Endometrial microvascular endothelial cells (primary cell): ENCODE results near the gene KERA. TPM values are rescaled to one million over a fixed set of nuclear protein-coding genes. Genes with fewer than 3 reads are reported as not detected.

Experiments used
- in situ Hi-C: cut with HindIII; loops from 2 replicates; pipeline ENCODE4 v1.10.0; 2017; ENCODE audit warnings: low sequenced_read_pairs, low pct_unique_long_range_greater_than_20kb; ENCODE audit errors: inconsistent ontology term
- total RNA-seq: library from RNA; depleted of rRNA; stranded (reverse); fragments of >200 nt; gene quantifications from one replicate; pipeline ENCODE4 v1.2.3, GENCODE V29; 2015; ENCODE audit errors: inconsistent ontology term

The KERA gene
- total RNA-seq, 1 donor from 2014 or later, result not detected

GRCh38 chr12:91021076-91021475, 36.7 kb downstream of the KERA start:
- in situ Hi-C loops, result no loop called here

DNA sequence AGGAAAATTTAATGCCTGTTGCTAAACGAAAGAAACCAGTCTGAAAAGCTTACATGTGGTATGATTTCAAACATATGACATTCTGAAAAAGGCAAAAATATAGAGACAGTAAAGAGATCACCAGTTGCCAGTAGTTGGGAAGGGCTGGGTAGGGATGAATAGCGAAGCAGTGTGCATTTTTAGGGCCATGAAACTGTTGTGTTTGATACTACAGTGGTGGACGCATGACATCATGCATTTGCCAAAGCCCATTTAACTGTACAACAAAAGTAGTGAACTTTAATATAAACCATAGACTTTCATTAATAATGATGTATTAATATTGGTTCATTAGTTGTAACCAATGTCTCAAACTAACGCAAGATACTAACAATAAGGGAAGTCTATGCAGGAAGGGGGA, 38.4 kb downstream of the KERA start:
- in situ Hi-C loops, result no loop called here

DNA sequence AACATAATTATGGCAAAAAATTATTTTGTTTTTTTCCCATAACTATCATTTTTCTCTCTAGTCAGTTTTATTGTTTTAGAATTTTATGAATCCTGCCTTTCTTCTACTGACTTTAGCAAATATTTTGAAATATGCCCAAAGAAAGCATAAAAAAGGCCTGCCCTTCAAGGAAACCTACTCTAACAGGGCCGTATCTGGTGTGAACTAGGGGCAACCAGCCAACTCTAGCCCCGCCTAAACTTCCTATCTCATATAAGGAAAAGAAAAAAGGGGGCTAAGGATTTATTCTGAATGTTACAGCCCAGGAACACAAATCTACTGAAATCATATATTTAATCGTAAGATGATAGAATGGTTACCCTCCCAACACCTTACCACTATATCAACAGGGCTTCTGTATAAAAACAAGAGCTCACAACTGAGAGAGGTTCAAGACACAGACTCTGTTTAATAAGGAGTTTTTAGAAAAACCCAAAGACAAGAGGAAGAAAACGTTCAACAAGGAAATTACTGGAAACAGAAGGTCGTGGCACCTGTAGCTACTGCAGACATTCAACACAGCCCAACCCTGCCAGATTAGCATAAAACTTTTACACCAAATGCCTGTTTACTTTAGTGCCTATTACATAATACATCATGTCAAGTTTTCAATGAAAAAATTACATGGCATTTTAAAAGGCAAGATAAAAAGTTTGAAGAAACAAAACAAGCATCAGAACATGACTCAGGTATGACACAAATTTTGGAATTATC, 40.1 kb downstream of the KERA start:
- in situ Hi-C loops, result no loop called here

DNA sequence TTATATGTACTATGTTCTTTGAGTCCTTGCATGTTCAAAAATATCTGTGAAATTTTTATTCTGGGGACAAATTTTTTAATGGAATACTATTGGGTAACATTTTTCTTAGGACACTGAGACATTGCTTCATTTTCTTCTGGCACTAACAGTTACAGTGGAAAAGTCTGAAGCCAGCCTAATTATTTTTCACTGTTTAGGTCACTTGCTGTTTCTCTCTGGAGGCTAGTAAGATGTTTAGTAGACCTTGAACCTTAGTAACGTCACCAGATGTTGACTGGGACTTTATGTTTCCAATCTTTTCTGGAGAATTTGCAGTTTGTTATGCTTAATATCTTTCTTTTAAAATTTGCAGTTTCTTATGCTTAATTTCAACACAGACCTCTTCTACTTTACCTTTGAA, 40.8 kb downstream of the KERA start:
- in situ Hi-C loops, result no loop called here

DNA sequence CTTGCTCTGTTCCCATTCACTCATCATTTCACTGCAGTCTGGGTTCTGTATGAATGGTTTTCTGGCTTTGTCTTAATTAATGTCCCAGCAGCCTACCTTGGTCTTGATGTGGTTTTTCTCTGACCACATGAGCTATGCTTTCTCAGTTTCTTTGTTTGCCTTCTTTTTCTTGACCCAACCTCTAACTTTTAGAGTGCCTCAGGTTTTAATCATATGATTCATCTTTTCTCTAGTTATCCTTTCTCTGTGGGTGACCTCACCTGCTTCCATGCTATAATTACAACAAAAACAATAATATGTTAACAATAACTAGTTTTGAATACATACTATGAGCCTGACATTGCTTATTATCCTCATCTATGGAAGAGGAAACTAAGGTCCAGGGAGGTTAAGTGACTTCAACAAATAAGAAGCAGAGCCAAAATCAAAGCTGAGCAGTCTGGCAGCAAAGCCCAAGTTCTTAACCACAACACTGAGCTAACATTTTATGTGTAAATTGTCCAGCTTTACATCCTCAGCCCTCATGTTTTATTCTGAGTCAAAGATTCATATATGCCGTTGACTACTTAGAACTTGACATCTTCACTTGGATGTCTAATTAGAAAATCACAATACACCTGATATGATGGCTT, 48.4 kb downstream of the KERA start:
- in situ Hi-C loops, result no loop called here

GRCh38 chr12:91007531-91008290, 50.1 kb downstream of the KERA start:
- in situ Hi-C loops, result no loop called here

DNA sequence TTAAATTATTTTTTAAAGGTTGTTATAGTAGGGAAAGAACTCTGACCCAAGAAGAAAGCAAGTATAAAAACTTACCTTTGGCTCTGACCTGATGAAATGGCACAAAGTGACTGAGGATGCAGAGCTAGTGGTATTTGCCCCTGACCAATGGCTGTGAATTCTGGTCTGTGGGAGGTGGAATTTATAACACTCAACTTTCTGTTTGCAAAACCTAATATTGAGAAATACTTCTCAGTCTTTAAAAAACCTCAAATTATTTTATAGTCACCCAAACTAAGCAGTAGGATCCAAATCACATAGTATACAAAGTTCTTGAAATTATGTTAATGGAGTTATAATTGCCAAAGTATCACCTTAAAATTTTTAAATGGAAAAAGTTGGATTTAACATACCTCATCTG, 53.0 kb downstream of the KERA start, which contains the start of gene EPYC:
EPYC (minus strand) TSS at position 101 of the 400 bp plus-strand sequence. CDS start 2,407 bp downstream, outside the sequence.
- in situ Hi-C loops, result no loop called here

- in situ Hi-C loops, result no loop called here
Observed at GRCh38 chr12:91003737-91004136, 54.1 kb downstream of the KERA start.

GRCh38 chr12:91001306-91001705, 56.5 kb downstream of the KERA start:
- in situ Hi-C loops, result no loop called here

Other genes with a start within 250 kb of the KERA start
- gene CCER1, start 102.8 kb downstream of the KERA start, total RNA-seq, result not detected
- not detected for gene EPYC, start 53.1 kb downstream of the KERA start, total RNA-seq
- 1.9 TPM for gene LUM, start 53.5 kb upstream of the KERA start, total RNA-seq
- not detected for gene DCN, start 124.8 kb upstream of the KERA start, total RNA-seq